ENCODE data around the gene MSI2.

The MSI2 gene

GRCh38 chr17:57415751-57416207, 159.5 kb downstream of the MSI2 start:
- no peak for DNase-seq (ENCODE audit: low read depth in 2 of 2)

- DNase-seq (ENCODE audit: low read depth in 2 of 2): no peak
These were observed 160.0 kb downstream of the MSI2 start for GRCh38 chr17:57416369-57416768.

DNA sequence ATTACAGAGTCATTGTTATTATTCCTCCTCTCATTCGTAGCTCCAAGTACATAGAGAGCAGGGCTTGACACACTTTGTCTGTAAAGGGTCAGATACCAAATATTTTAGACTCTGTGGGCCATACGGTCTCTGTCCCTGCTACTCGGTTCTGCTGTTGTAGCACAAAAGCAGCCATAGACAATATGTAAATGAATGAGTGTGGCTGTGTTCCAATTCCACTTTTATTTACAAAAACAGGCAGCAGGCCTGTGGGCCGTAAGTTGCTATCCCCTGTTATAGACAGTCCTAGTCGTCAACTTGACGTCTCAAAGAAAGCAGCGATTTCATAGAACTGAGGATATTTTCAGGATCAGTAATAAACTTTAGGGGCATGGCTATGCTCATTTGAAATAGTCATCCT, 161.6 kb downstream of the MSI2 start:
- DNase-seq (ENCODE audit: low read depth in 2 of 2): no peak

GRCh38 chr17:57418463-57419246, 162.3 kb downstream of the MSI2 start:
- no peak for DNase-seq (ENCODE audit: low read depth in 2 of 2)

GRCh38 chr17:57419940-57420550, 163.7 kb downstream of the MSI2 start:
- no peak for DNase-seq (ENCODE audit: low read depth in 2 of 2)

DNA sequence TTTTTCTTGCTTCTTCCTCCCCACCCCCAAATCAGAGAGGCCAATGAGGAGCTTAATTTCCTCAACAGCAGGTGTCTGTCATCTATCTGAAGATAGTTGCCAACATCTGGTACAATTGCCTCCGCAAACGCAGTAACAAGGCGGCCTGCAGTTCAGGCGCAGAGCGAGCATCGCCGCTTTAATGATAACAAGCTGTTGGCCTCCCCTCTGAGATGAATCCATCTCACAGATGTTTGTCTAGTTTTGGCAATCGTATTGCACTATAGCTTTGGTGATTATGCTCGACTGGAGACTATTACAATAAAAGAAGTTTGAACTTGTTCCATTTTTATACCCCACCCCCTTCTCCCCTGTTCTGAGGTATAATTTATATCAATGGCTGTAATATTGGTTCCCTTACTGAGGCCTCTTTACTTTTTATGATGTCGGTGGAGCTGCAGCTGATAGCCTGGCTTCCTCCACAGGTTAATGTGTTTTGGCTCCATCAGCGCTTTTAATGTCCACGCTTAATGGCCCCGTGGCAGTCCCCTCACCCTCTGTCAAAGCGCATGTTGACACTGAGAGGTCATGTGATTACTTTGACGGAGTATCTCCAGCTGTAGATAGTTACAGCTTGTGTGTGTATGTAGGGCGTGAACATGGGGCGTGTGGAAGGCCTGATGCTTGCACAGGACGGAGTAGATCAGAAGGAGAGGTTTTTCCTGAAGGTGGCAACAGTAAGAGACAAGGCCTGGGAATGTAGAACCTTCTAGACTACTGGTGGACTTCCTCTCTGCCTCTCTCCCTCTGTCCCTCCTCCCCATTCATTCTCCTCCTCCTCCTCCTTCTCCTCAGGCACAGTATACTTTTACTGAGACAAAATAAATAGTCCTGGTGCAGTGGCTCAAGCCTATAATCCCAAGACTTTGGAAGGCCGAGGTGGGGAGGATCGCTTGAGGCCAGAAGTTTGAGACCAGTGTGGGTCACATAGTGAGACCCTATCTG, 164.7 kb downstream of the MSI2 start:
- peak; percentile 42 to 52 for DNase-seq (ENCODE audit: low read depth in 2 of 2)

GRCh38 chr17:57422574-57423164, 166.3 kb downstream of the MSI2 start:
- DNase-seq (ENCODE audit: low read depth in 2 of 2): no peak

DNA sequence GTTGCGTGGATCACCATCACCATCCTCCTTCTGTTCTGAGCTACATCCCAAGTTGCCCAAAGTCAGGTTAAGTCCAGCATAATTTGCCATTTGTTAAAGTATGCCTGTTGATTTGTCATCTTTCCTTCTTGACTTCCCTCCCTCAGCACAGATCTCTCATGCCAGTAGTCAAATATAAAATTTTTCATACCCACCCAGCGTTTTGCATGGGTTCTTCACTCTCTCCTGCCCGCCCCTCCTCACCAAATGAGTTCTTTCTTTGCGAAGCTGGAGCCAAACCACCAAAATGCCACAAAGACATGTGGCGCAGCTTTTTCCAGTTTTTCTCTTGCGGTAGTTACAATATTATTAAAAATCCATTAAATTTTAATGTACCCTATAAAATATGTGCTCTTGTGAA, 167.2 kb downstream of the MSI2 start:
- DNase-seq (ENCODE audit: low read depth in 2 of 2): no peak

DNA sequence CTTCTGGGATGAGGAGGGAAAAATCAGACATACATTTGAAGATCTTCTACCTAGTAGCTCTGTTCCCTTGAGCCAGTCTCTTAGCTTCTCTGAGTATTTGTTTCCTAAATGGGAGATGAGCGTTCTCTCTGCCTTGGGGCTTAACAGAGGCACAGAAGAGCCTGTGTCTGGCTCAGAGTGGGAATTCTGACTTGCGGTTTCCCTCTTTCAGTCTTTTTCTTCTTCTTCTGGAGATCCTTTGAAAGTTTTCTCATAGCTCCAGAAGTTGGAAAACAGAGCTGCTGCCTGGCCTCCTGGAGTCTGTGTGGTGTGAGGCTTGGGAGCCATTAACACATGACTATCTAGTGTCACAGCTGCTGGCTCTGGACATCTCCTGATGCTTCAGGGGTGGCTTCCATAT, 167.9 kb downstream of the MSI2 start:
- no peak for DNase-seq (ENCODE audit: low read depth in 2 of 2)

DNA sequence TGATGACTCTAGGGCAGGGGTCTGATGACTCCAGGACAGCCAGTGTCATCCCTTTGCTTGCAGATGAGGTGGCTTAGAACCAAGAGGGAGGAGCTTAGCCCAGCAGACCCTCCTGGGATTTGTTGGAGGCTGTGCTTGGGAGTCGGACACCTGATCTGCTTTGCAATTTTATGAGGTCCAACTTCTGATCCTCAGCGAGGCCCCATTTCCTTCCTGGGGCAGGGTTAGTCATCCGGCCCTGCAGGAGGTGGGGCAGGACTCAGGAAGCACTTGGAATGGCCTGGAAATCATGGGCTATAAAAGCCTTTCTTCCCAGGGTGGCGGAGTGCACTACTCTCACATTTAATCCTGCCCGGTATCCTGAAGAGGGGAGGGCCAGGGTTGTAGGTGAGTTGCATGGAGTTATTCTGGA, 168.5 kb downstream of the MSI2 start:
- DNase-seq (ENCODE audit: low read depth in 2 of 2): no peak

DNA sequence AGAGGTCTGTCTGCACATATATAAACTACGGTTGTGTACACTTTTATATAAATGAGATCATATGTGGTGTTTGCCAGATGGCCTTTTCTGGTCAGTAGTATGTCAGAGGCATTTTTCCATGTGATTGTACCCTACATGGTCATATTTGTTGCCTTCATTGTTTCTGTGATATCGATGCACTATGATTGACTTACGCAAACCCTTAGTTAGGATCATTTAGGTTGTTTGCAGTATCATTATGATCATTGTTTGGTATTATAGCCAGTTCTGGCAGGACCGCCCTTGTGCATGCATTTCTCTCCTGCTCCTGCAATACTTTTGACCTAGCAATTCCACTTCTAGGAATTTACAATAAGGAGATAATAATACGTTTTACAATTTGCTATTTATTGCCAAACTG, 169.1 kb downstream of the MSI2 start:
- DNase-seq (ENCODE audit: low read depth in 2 of 2): no peak

DNA sequence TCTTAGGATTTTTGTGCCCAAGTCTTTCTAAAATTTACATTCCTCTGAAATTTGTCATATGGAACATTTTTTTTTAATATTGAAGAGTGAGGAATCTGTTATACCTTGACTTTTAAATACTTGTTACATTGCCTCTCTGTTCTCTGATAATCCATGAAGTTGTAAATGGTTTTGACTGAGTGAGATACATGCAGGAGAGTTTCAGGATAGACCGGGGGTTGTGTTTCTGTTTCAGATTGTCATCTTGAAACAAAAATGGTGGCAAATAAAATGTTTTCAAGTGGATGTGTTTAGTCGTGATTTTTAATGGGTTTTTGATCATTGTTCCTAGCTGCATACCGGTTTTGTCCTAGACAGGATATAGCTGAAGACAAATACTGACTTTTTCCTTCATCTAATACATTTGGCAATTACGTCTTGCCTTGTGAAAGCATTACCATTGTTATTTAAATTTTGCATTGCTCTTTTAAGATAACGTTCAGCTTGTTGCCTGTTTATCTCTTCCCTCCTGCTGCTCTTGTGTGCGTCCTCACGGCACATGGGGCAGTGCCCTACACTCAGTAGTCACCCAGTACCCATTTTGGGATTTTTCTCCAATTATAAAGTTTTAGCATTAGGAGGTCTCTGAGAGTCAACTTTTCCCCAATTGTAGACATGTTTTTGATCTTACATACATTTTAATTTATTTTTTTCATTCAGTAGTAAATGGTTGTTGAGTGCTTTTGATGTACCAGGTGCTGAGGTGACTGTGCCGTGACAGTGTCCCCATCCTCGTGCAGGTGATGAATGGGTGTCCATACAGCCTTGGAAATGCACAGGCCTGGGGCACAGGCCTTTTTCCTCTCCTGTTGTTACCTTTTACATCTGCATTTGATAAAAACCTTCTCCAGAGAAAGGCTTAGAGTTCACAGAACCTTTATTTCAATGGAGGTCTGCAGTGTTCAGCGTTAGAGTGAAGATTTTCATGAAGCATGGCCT, 169.9 kb downstream of the MSI2 start:
- no peak for DNase-seq (ENCODE audit: low read depth in 2 of 2)

DNA sequence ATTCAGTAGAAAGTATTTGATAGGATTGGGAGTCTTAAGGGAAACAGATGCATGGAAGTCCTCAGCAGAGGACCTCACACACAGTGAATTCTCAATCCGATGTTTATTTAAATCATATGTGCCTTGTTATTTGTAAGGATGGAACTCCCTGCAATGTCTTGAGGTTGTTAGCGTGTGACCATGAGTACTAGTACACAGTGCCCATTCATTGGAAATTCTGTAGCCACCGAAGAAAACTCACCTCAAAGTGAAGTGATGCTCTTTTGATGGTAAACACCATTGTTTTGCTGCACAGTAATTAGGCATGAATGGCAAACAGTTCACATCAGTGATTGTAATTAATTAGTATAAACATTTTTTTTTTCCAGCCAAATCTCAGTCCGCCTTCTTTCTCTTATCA, 173.6 kb downstream of the MSI2 start:
- no peak for DNase-seq (ENCODE audit: low read depth in 2 of 2)

- no peak for DNase-seq (ENCODE audit: low read depth in 2 of 2)
These were observed 175.1 kb downstream of the MSI2 start for GRCh38 chr17:57431415-57431814.

- no peak for DNase-seq (ENCODE audit: low read depth in 2 of 2)
These were observed 176.4 kb downstream of the MSI2 start for GRCh38 chr17:57432507-57433277.

GRCh38 chr17:57433452-57433851, 177.1 kb downstream of the MSI2 start:
- DNase-seq (ENCODE audit: low read depth in 2 of 2): no peak

GRCh38 chr17:57434361-57434760, 178.0 kb downstream of the MSI2 start:
- DNase-seq (ENCODE audit: low read depth in 2 of 2): no peak

DNA sequence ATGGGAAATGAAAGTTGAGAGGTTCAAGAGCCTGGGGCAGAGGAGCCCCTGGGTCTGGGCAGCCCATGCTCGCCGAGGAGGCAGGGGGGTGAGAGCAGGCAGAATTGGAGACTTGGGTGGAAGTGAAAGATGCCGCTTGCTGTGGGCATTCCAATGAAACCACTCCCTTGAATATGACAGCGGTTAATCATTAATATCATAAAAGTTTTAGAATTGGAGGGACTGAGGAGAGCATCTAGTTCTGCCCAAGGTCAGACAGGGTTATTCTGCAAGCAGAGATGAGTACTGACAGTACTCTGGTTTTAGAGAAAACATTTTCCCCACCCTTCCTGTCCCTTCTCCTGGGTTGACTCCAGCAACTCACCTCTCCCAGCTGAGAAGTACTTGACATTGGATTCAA, 180.2 kb downstream of the MSI2 start:
- no peak for DNase-seq (ENCODE audit: low read depth in 2 of 2)

GRCh38 chr17:57438066-57438731, 181.9 kb downstream of the MSI2 start:
- DNase-seq (ENCODE audit: low read depth in 2 of 2): no peak

Data from fibroblast of skin of left quadriceps (primary cell).